Activated naive CD8-positive, alpha-beta T cell (primary cell): Measurements from ENCODE around the gene SPDYA.
"Not testable (repeated sequence)": the region's sequence is repeated elsewhere in the genome, so short reads cannot be mapped to it uniquely, and the experiment has no call there.

Experiments
- H3K27ac Mint-ChIP-seq: one replicate; pipeline ENCODE4 v1.8.0; 2021; ENCODE audit warnings: mixed read lengths
- H3K27me3 Mint-ChIP-seq: one replicate; pipeline ENCODE4 v1.8.0; 2021; ENCODE audit warnings: mixed read lengths
- H3K36me3 Mint-ChIP-seq: one replicate; pipeline ENCODE4 v1.8.0; 2021; ENCODE audit warnings: mixed read lengths
- H3K4me1 Mint-ChIP-seq: one replicate; pipeline ENCODE4 v1.8.0; 2021; ENCODE audit warnings: low read depth, mixed read lengths
- H3K4me3 Mint-ChIP-seq: one replicate; pipeline ENCODE4 v1.8.0; 2021; ENCODE audit warnings: mild to moderate bottlenecking, mixed read lengths
- H3K9me3 Mint-ChIP-seq: one replicate; pipeline ENCODE4 v1.8.0; 2021; ENCODE audit warnings: low read depth, mixed read lengths

Gene SPDYA

DNA sequence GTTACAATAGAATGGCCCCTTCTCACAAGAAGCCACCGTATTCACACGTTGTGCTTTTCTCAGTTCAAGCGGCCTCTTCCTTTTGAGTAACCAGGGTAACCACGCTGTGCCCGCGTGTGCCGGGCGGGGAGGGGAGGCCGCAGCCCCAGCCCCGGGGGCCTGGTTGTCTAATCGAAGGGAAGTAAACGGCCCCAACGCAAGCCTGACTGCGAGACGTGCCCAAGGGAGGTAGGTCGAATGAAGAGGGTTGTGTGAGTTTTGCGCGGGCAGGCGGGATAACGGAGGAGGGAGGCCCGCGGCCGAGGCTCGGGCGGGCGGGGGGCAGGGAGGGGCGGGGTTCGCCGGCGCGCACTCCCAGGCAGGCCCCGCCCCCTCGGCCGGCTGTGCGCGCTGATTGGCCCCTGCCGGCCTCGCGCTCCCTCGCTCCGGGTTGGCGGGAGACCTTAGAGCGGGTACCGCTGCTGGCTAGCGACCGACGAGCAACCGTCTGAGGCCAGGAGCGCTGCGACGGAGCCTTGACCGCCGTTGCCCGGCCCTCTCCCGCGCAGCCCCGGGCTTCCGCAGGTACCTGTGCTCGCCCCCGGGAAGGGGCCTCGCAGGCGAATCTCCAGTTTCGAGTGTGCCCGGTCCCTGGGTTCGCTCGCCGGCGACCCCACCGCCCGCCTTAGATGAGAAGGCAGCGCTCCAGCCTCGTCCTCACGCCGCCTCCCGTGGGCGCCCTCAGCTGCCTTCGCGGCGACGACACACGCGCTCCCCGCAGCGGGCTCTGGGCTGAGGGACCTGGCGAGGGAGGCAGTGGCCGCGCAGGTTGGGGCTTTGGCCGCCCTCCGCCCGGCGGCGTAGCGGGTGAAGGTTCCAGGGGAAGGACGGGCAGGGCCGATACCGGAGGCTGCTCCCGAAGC lies at the start of gene SPDYA:
TSS of gene SPDYA (plus strand) at position 451 of the 902 bp plus-strand sequence. CDS start 5,181 bp downstream, outside the sequence.
- peak within 1 kb of the TSS; percentile 66 for H3K27ac Mint-ChIP-seq
- H3K4me3 Mint-ChIP-seq: peak within 1 kb of the TSS; percentile 82
- H3K27me3 Mint-ChIP-seq: no peaks in the 10 kb centered on the region
- peaks cover 2% of the 10 kb centered on the region for H3K36me3 Mint-ChIP-seq
- H3K9me3 Mint-ChIP-seq: no peaks in the 10 kb centered on the region
- peaks cover 11% of the 10 kb centered on the region for H3K4me1 Mint-ChIP-seq

GRCh38 chr2:28761420-28761819 lies 49.2 kb upstream of the SPDYA start:
- no peaks in the 10 kb centered on the region for H3K27me3 Mint-ChIP-seq
- peak overlapping the region; percentile 31 for H3K4me3 Mint-ChIP-seq
- no peaks in the 10 kb centered on the region for H3K9me3 Mint-ChIP-seq
- H3K36me3 Mint-ChIP-seq: no peaks in the 10 kb centered on the region
- H3K4me1 Mint-ChIP-seq: peaks cover 81% of the 10 kb centered on the region
- H3K27ac Mint-ChIP-seq: no peak overlapping the region

DNA sequence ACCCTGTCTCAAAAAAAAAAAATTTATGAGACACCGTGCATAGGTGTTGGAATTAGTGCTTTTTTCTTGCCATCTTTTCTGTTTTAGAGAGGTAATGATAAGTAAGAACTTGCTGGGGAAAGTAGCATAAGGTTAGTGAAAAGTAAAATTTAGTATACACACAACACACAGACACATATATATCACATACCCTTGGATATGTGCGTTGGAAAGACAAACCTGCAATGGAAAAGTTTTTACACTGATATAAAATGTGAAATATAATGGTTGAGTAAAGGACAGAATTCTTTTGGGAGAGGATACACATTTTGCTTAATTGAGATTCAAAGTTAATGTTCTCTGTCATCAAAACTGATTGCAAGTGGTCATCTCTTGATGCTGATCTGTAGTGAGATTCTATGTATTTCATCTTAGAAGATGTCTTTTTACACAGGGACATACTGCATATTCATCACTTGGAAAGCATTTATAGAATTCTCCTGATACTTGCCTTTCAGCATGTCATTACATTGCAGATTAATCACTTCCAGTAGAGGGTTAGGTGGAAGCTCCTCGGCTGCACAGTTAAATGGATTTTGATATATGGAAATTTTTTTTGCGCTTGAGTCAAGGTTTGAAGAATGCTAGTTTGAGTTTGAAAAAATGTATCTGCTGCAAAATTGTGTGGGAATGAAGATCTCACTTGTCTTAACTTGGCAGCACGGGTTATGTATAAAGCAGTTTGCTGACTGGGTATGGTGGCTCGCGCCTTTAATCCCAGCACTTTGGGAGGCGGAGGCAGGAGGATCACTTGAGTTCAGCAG lies 45.5 kb upstream of the SPDYA start:
- H3K9me3 Mint-ChIP-seq: no peaks in the 10 kb centered on the region
- H3K27ac Mint-ChIP-seq: peak overlapping the region; percentile 36
- peaks cover 87% of the 10 kb centered on the region for H3K4me1 Mint-ChIP-seq

GRCh38 chr2:28766070-28766469 lies 44.6 kb upstream of the SPDYA start:
- H3K27me3 Mint-ChIP-seq: no peaks in the 10 kb centered on the region
- H3K27ac Mint-ChIP-seq: peak overlapping the region; percentile 6
- no peaks in the 10 kb centered on the region for H3K9me3 Mint-ChIP-seq
- peaks cover 5% of the 10 kb centered on the region for H3K36me3 Mint-ChIP-seq
- H3K4me3 Mint-ChIP-seq: no peak overlapping the region
- H3K4me1 Mint-ChIP-seq: peaks cover 87% of the 10 kb centered on the region

More for the DNA sequence above, 45.5 kb upstream of the SPDYA start:
- Mint-ChIP-seq H3K36me3 (peaks cover 4% of the 10 kb centered on the region), H3K27me3 (no peaks in the 10 kb centered on the region), H3K4me3 (peak overlapping the region; percentile 3)

DNA sequence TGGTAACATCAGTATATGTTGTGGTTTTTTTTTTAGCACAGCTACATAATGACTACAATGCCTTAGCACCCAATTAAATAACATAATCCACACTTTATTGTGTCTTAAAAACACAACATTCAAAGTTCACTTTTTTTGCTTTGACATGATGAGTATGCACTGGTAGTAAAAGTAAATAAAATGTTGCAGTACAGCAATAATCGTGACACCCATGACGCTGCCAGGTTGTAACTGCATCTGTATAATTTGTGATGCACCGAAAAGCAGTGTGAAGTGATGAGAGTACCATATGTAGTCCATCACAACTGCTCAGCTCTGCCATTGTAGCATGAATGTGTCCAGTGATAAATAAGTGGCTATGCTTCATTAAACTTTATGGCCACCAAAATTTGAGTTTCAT lies 43.3 kb upstream of the SPDYA start:
- Mint-ChIP-seq H3K4me3 (no peak overlapping the region), H3K36me3 (peaks cover 5% of the 10 kb centered on the region), H3K4me1 (peaks cover 85% of the 10 kb centered on the region), H3K27me3 (no peaks in the 10 kb centered on the region), H3K9me3 (no peaks in the 10 kb centered on the region), H3K27ac (no peak overlapping the region)

DNA sequence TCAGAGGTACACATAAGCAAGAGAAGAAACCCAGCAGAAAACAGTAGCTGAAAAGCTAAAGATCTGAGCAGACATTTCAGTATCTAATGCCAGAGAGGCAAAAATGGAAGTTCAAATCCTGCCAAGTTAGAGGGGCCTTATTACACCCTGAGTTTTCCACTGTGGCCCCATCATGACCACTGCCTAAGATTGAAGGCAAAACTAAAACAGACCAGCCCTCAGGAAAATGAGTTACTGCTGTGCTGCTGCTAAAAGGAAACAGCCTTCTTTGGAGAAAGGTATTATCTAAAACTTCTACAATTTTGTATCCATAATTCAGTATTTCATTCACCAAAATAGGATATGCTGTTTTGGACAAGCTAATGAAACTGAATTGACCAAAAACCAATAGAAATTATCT lies 42.2 kb upstream of the SPDYA start:
- Mint-ChIP-seq H3K36me3 (peaks cover 5% of the 10 kb centered on the region), H3K27ac (peak overlapping the region; percentile 87), H3K4me1 (peaks cover 85% of the 10 kb centered on the region), H3K27me3 (no peaks in the 10 kb centered on the region), H3K4me3 (peak overlapping the region; percentile 28), H3K9me3 (no peaks in the 10 kb centered on the region)

DNA sequence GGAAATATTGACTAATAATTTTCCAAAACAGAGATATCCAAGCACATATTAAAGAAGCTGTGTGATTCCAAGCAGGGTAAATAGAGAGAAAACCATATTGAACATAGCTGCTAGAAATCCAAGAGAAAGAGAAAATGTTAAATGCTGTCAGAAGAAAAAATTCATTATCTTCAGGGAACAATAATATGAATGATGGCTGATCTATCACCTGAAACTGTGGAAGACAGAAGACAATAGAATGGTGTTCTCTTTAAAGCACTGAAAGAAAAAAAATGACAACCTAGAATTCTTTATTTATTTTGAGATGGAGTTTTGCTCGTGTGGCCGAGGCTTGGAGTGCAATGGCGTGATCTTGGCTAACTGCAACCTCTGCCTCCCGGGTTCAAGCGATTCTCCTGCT lies 41.7 kb upstream of the SPDYA start:
- no peaks in the 10 kb centered on the region for H3K27me3 Mint-ChIP-seq

GRCh38 chr2:28772351-28772750 lies 38.3 kb upstream of the SPDYA start:
- Mint-ChIP-seq H3K27ac (no peak overlapping the region), H3K4me1 (peaks cover 76% of the 10 kb centered on the region), H3K36me3 (peaks cover 5% of the 10 kb centered on the region), H3K27me3 (no peaks in the 10 kb centered on the region), H3K4me3 (no peak overlapping the region), H3K9me3 (no peaks in the 10 kb centered on the region)

More for the DNA sequence above, 41.7 kb upstream of the SPDYA start:
- peak overlapping the region; percentile 18 for H3K4me3 Mint-ChIP-seq
- peaks cover 5% of the 10 kb centered on the region for H3K36me3 Mint-ChIP-seq
- H3K27ac Mint-ChIP-seq: peak overlapping the region; percentile 87
- no peaks in the 10 kb centered on the region for H3K9me3 Mint-ChIP-seq
- H3K4me1 Mint-ChIP-seq: peaks cover 88% of the 10 kb centered on the region

DNA sequence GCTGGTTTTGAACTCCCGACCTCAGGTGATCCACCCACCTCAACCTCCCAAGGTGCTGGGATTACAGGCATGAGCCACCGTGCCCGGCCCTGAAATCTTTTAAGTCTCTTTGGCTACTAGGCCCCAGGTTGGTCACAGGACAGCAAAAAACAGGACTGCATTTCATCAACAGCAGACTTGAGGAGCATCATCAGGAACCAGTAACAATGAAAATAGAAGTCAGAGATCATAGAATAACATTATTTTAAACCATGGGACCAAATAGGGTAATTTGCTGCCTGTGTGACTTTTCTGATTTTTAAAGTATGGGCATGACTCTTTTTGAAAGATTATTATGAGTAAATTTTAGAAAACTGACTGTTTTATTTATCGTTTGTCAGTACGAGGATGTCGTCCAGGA lies 34.2 kb upstream of the SPDYA start:
- H3K4me3 Mint-ChIP-seq: no peak overlapping the region

DNA sequence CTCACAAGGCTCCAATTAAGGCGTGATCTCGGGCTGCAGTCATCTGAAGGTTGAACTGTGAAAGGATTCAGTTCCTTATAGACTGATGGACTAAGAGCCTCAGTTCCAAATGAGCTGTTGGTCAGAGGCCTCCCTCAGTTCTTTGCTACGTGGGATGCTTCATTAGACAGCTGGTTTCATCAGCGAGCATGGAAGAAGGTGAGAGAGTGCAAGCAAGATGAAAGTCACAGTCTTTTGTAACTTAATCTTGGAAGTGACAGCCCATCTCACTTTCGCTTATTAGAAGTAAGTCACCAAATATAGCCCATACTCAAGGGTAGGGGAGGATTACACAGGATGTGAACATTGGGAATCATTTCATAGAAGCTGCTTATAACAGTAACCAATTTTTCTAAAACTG lies 32.2 kb upstream of the SPDYA start:
- Mint-ChIP-seq H3K4me1 (peaks cover 38% of the 10 kb centered on the region), H3K27ac (peak overlapping the region; percentile 58), H3K9me3 (no peaks in the 10 kb centered on the region), H3K27me3 (no peaks in the 10 kb centered on the region), H3K36me3 (peaks cover 9% of the 10 kb centered on the region), H3K4me3 (no peak overlapping the region)

More for the DNA sequence above, 34.2 kb upstream of the SPDYA start:
- Mint-ChIP-seq H3K27me3 (no peaks in the 10 kb centered on the region), H3K9me3 (no peaks in the 10 kb centered on the region), H3K4me1 (peaks cover 54% of the 10 kb centered on the region), H3K27ac (peak overlapping the region; percentile 28), H3K36me3 (peaks cover 2% of the 10 kb centered on the region)

GRCh38 chr2:28779001-28779400 lies 31.6 kb upstream of the SPDYA start:
- Mint-ChIP-seq H3K36me3 (peaks cover 9% of the 10 kb centered on the region), H3K27me3 (no peaks in the 10 kb centered on the region), H3K27ac (peak overlapping the region; percentile 58), H3K4me1 (peaks cover 32% of the 10 kb centered on the region), H3K9me3 (no peaks in the 10 kb centered on the region), H3K4me3 (no peak overlapping the region)

DNA sequence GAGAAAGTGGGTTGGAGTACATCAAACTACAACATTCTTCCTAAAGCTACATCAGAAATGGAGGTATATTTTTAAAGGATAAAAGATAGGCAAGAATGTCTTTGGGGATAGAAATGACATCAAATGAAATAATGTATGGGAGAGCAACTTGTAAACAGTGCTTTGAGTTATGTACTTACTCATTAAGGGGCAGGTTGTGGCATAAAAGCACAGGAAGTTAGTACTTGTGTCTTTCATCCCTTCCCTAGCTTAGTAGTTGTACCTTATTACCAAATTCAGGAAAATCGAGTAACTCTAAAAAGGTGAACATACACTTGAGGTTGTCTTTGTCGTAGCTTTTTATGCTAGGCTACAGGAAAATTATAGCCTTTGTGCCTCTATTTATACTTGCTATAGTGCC lies 30.1 kb upstream of the SPDYA start:
- Mint-ChIP-seq H3K36me3 (peaks cover 9% of the 10 kb centered on the region), H3K4me1 (peaks cover 23% of the 10 kb centered on the region), H3K27ac (peak overlapping the region; percentile 7), H3K27me3 (no peaks in the 10 kb centered on the region), H3K9me3 (no peaks in the 10 kb centered on the region), H3K4me3 (no peak overlapping the region)

- Mint-ChIP-seq H3K4me1 (peaks cover 16% of the 10 kb centered on the region), H3K27ac (no peak overlapping the region), H3K36me3 (peaks cover 11% of the 10 kb centered on the region), H3K4me3 (no peak overlapping the region), H3K9me3 (no peaks in the 10 kb centered on the region), H3K27me3 (no peaks in the 10 kb centered on the region)
These were observed 28.2 kb upstream of the SPDYA start for GRCh38 chr2:28782423-28782822.

GRCh38 chr2:28784570-28784969 lies 26.1 kb upstream of the SPDYA start:
- not testable (repeated sequence) for H3K4me3 Mint-ChIP-seq, H3K4me1 Mint-ChIP-seq, H3K27me3 Mint-ChIP-seq, H3K9me3 Mint-ChIP-seq, H3K27ac Mint-ChIP-seq
- peaks cover 17% of the 10 kb centered on the region for H3K36me3 Mint-ChIP-seq

GRCh38 chr2:28796620-28797019 lies 14.0 kb upstream of the SPDYA start:
- Mint-ChIP-seq H3K4me1 (peaks cover 39% of the 10 kb centered on the region), H3K27ac (peak overlapping the region; percentile 47), H3K9me3 (peaks cover 4% of the 10 kb centered on the region), H3K4me3 (no peak overlapping the region), H3K36me3 (peaks cover 33% of the 10 kb centered on the region), H3K27me3 (no peaks in the 10 kb centered on the region)
